Endothelial cell of umbilical vein (primary cell): Measurements from ENCODE around the gene FGF10. TPM values are rescaled to one million over a fixed set of nuclear protein-coding genes. Genes with fewer than 3 reads are reported as not detected.

Experiments
- BruUV-seq: library from RNA; stranded (reverse); fragments of 400-500 nt; replicated peaks from 2 replicates; lab custom pipeline; 2021; lab: Mats Ljungman, UMichigan
- CTCF ChIA-PET: fragments of 300-600, 350-600 bp; sonication (Branson Sonifier 250); formaldehyde crosslinking; loops from one replicate; lab custom pipeline; 2021; ENCODE audit warnings: antibody characterized with exemption, inconsistent platforms; lab: Charles Lee
- POLR2A ChIA-PET: fragments of 300-600, 350-600 bp; sonication (Branson Sonifier 250); formaldehyde crosslinking; loops from one replicate; lab custom pipeline; 2021; ENCODE audit warnings: antibody characterized with exemption, inconsistent platforms; lab: Charles Lee
- DNase-seq: peaks from one replicate; pipeline ENCODE4 v3.0.0-alpha.2; 2011; ENCODE audit warnings: low read depth, low spot score
- FAIRE-seq: peaks from 2 replicates; lab custom pipeline; 2011; peaks lifted over from hg19 to GRCh38; lab: Jason Lieb, UNC
- H2AFZ ChIP-seq: 2 replicates; pipeline ENCODE4 v1.6.0; 2012; ENCODE audit warnings: low read depth, low read length, control low read depth, inconsistent platforms
- H3K27ac ChIP-seq: 2 replicates; pipeline ENCODE4 v1.5.1; 2011; ENCODE audit warnings: low read depth, mild to moderate bottlenecking, control low read depth, low read length, moderate library complexity; ENCODE audit not compliant: insufficient read depth
- H3K27me3 ChIP-seq, 2 experiments: 2 replicates each; pipeline versions ENCODE4 v1.6.0 to v1.6.1; 2011; ENCODE audit warnings: low read length in 2 of 2, mixed read lengths in 1 of 2; ENCODE audit not compliant: control insufficient read depth in 2 of 2, insufficient read depth in 2 of 2
- H3K36me3 ChIP-seq, 2 experiments: 2 replicates in 1 of 2; 3 replicates in 1 of 2; pipeline ENCODE4 v1.5.1; 2011; ENCODE audit warnings: low read length in 2 of 2, mild to moderate bottlenecking in 1 of 2, moderate library complexity in 1 of 2; ENCODE audit not compliant: control insufficient read depth in 2 of 2, insufficient read depth in 2 of 2; ENCODE audit errors: extremely low read depth in 1 of 2
- H3K4me1 ChIP-seq: 3 replicates; pipeline ENCODE4 v1.5.1; 2011; ENCODE audit warnings: mild to moderate bottlenecking, low read length; ENCODE audit not compliant: control insufficient read depth, insufficient read depth; ENCODE audit errors: extremely low read depth
- H3K4me2 ChIP-seq: 2 replicates; pipeline ENCODE4 v1.6.1; 2011; ENCODE audit warnings: low read length, control low read depth, mixed read lengths; ENCODE audit not compliant: insufficient read depth
- H3K4me3 ChIP-seq, 3 experiments: fragments of 200-600 bp in 1 of 3; sonication (generic), shearing (Covaris generic) in 1 of 3; replicated peaks in 1 of 3; 2 replicates each; pipeline ENCODE4 v1.5.1; 2011 to 2016; ENCODE audit warnings: control low read depth in 3 of 3, low read length in 3 of 3, mild to moderate bottlenecking in 2 of 3, inconsistent platforms in 1 of 3, low read depth in 1 of 3, moderate library complexity in 1 of 3; ENCODE audit not compliant: insufficient read depth in 1 of 3
- H3K79me2 ChIP-seq: 2 replicates; pipeline ENCODE4 v1.6.0; 2012; ENCODE audit warnings: low read length, inconsistent platforms; ENCODE audit not compliant: control insufficient read depth, insufficient read depth
- H3K9ac ChIP-seq: replicated peaks from 2 replicates; pipeline ENCODE3; 2011; ENCODE audit warnings: low read length, control low read depth; ENCODE audit not compliant: insufficient read depth; ENCODE audit errors: extremely low read depth
- H3K9me1 ChIP-seq: replicated peaks from 3 replicates; pipeline ENCODE4 v1.6.0; 2011; ENCODE audit warnings: mild to moderate bottlenecking, low read length; ENCODE audit not compliant: control insufficient read depth, insufficient read depth; ENCODE audit errors: extremely low read depth
- H3K9me3 ChIP-seq: replicated peaks from 2 replicates; pipeline ENCODE4 v1.5.1; 2012; ENCODE audit warnings: low read length, inconsistent platforms; ENCODE audit not compliant: control insufficient read depth, insufficient read depth
- H4K20me1 ChIP-seq: replicated peaks from 2 replicates; pipeline ENCODE3; 2011; ENCODE audit warnings: mild to moderate bottlenecking, low read length; ENCODE audit not compliant: control insufficient read depth, insufficient read depth; ENCODE audit errors: extremely low read depth
- CTCF ChIP-seq, 2 donors: IDR thresholded peaks; 1 replicate in 1 of 2; 2 replicates in 1 of 2; pipeline ENCODE4 v1.5.1; 2011; ENCODE audit warnings: low read length in 2 of 2, mild to moderate bottlenecking in 2 of 2, moderate library complexity in 2 of 2, control low read depth in 1 of 2, inconsistent platforms in 1 of 2, low read depth in 1 of 2; ENCODE audit not compliant: insufficient read depth in 1 of 2; ENCODE audit errors: extremely low read depth in 1 of 2
- EZH2 ChIP-seq: IDR thresholded peaks from 2 replicates; pipeline ENCODE4 v1.6.1; 2012; ENCODE audit warnings: borderline replicate concordance, low read depth, mild to moderate bottlenecking, moderate library complexity, low read length, inconsistent platforms; ENCODE audit not compliant: severe bottlenecking
- FOS ChIP-seq: IDR thresholded peaks from 2 replicates; pipeline ENCODE4 v1.6.1; 2011; ENCODE audit warnings: mild to moderate bottlenecking, low read length, moderate library complexity, borderline replicate concordance; ENCODE audit not compliant: insufficient read depth
- GATA2 ChIP-seq: IDR thresholded peaks from 2 replicates; pipeline ENCODE4 v1.7.0; 2011; ENCODE audit warnings: low read depth, mild to moderate bottlenecking, moderate library complexity, mixed read lengths, low read length; ENCODE audit not compliant: insufficient read length, insufficient read depth
- JUN ChIP-seq: IDR thresholded peaks from 2 replicates; pipeline ENCODE4 v1.6.1; 2011; ENCODE audit warnings: borderline replicate concordance, low read depth; ENCODE audit not compliant: insufficient read length, insufficient read depth
- MAX ChIP-seq: IDR thresholded peaks from 2 replicates; pipeline ENCODE4 v1.6.1; 2011; ENCODE audit not compliant: insufficient read depth, insufficient read length
- MYC ChIP-seq: IDR thresholded peaks from one replicate; pipeline ENCODE4 v1.6.1; 2011; ENCODE audit warnings: mild to moderate bottlenecking, low read depth, low read length
- POLR2A ChIP-seq: IDR thresholded peaks from 2 replicates; pipeline ENCODE4 v1.6.1; 2012; ENCODE audit warnings: low read depth, mild to moderate bottlenecking, control low read depth, low read length
- POLR2AphosphoS5 ChIP-seq: IDR thresholded peaks from 2 replicates; pipeline ENCODE4 v1.6.1; 2012; ENCODE audit warnings: low read depth, mild to moderate bottlenecking, control low read depth, low read length, moderate library complexity; ENCODE audit not compliant: insufficient read depth
- dilution Hi-C: fragments of 300-500 bp; cut with MboI; formaldehyde crosslinking; loops from one replicate; pipeline ENCODE4 v1.15.0; 2019; ENCODE audit warnings: low sequenced_read_pairs; ENCODE audit not compliant: extremely low pct_ligation_motif_present
- intact Hi-C: fragments of 100-400 bp; cut with micrococcal nuclease; formaldehyde crosslinking; loops from one replicate; pipeline ENCODE4 v1.10.0; 2022
- polyA plus RNA-seq, 4 experiments: library from polyadenylated mRNA; depleted of rRNA in 3 of 4; stranded (reverse) in 3 of 4; unstranded in 1 of 4; fragments of >200 nt; gene quantifications; 2 replicates each; pipeline versions ENCODE4 v1.2.1 to v1.2.3, GENCODE V29; 2011 to 2012; ENCODE audit warnings: missing spikeins in 1 of 4
- total RNA-seq: library from RNA; stranded (reverse); gene quantifications from 2 replicates; pipeline ENCODE4 v1.2.3, GENCODE V29; 2021

FGF10 gene
- total and polyA plus RNA-seq, 2 donors (not counting 3 experiments of a cell fraction or from before 2014, with no cell fraction given): not detected

GRCh38 chr5:44292736-44293135, 96.5 kb downstream of the FGF10 start:
- Histone ChIP-seq H3K36me3 (no peaks in the 10 kb centered on the region), H4K20me1 (no peaks in the 10 kb centered on the region), H3K4me2 (no peak overlapping the region), H2AFZ (no peak overlapping the region), H3K9ac (no peak overlapping the region), H3K9me3 (no peaks in the 10 kb centered on the region), H3K4me3 (no peak overlapping the region), H3K9me1 (no peaks in the 10 kb centered on the region), H3K79me2 (no peaks in the 10 kb centered on the region), H3K4me1 (no peaks in the 10 kb centered on the region), H3K27me3 (no peaks in the 10 kb centered on the region), H3K27ac (no peak overlapping the region)
- intact Hi-C loops: no loop called here
- FAIRE-seq (no peak), DNase-seq (no peak)
- TF ChIP-seq CTCF (IDR thresholded peaks at IDR 0.05; ENCODE audit: extremely low read depth in 1 of 2, insufficient read depth in 1 of 2, low read depth in 1 of 2, low read length in 2 of 2): no peak
- no peak for TF ChIP-seq GATA2
- TF ChIP-seq POLR2AphosphoS5: no peak
- no peak for TF ChIP-seq JUN
- ChIA-PET POLR2A (no interaction called here), CTCF (no interaction called here)
- BruUV-seq: no TSS peak
- dilution Hi-C loops: no loop called here

- Histone ChIP-seq H3K36me3 (no peaks in the 10 kb centered on the region), H3K27me3 (no peaks in the 10 kb centered on the region), H3K4me2 (no peak overlapping the region), H2AFZ (no peak overlapping the region), H4K20me1 (no peaks in the 10 kb centered on the region), H3K4me1 (no peaks in the 10 kb centered on the region), H3K27ac (no peak overlapping the region), H3K9me3 (no peaks in the 10 kb centered on the region), H3K79me2 (no peaks in the 10 kb centered on the region), H3K4me3 (no peak overlapping the region), H3K9me1 (no peaks in the 10 kb centered on the region), H3K9ac (no peak overlapping the region)
- no peak for TF ChIP-seq JUN
- TF ChIP-seq GATA2: no peak
- TF ChIP-seq CTCF (IDR thresholded peaks at IDR 0.05; ENCODE audit: extremely low read depth in 1 of 2, insufficient read depth in 1 of 2, low read depth in 1 of 2, low read length in 2 of 2): no peak
- no peak for TF ChIP-seq MYC
- no peak for TF ChIP-seq EZH2
- TF ChIP-seq FOS: no peak
- no peak for TF ChIP-seq MAX
- TF ChIP-seq POLR2A: no peak
- ChIA-PET CTCF (no interaction called here), POLR2A (no interaction called here)
- FAIRE-seq (no peak), DNase-seq (no peak)
- intact Hi-C loops: no loop called here
- dilution Hi-C loops: no loop called here
- BruUV-seq: no TSS peak
Measured at GRCh38 chr5:44278469-44278868, 110.8 kb downstream of the FGF10 start.
